NT2/D1 (cell line): ENCODE results near the gene CNNM1.

ENCODE experiments used
- SUZ12 ChIP-seq: IDR thresholded peaks from 2 replicates; pipeline ENCODE4 v1.6.1; 2011; ENCODE audit not compliant: insufficient read length, insufficient read depth; ENCODE audit errors: extremely low read depth
- YY1 ChIP-seq: IDR thresholded peaks from 2 replicates; pipeline ENCODE4 v1.6.1; 2011; ENCODE audit not compliant: insufficient read length, insufficient read depth
- ZNF274 ChIP-seq: IDR thresholded peaks from 2 replicates; pipeline ENCODE4 v1.6.1; 2011; ENCODE audit warnings: mild to moderate bottlenecking, low read depth, low read length

GRCh38 chr10:99393036-99393435 is 63.9 kb downstream of the CNNM1 start:
- TF ChIP-seq ZNF274 (no peak), YY1 (no peak), SUZ12 (no peak)
